Ramos (cell line): ENCODE data around the gene SLC36A1.
"Not testable (repeated sequence)": the region's sequence is repeated elsewhere in the genome, so short reads cannot be mapped to it uniquely, and the experiment has no call there.

Experiments
- in situ Hi-C: fragments of 300-500 bp; cut with MboI; formaldehyde crosslinking; loops from one replicate; pipeline ENCODE4 v1.14.3; 2022; ENCODE audit warnings: low sequenced_read_pairs; ENCODE audit not compliant: unreplicated experiment

The SLC36A1 gene

GRCh38 chr5:151480384-151481293 is 33.2 kb downstream of the SLC36A1 start:
- in situ Hi-C loops, result no loop called here

GRCh38 chr5:151483176-151483575 is 35.8 kb downstream of the SLC36A1 start:
- in situ Hi-C loops, result no loop called here

- in situ Hi-C loops, result no loop called here
Measured at GRCh38 chr5:151483647-151484046, 36.2 kb downstream of the SLC36A1 start.

GRCh38 chr5:151487544-151487943 is 40.1 kb downstream of the SLC36A1 start:
- in situ Hi-C loops, result no loop called here

GRCh38 chr5:151490627-151491026 is 43.2 kb downstream of the SLC36A1 start:
- in situ Hi-C loops, result no loop called here

- in situ Hi-C loops, result no loop called here
Measured at GRCh38 chr5:151491062-151491461, 43.7 kb downstream of the SLC36A1 start.

DNA sequence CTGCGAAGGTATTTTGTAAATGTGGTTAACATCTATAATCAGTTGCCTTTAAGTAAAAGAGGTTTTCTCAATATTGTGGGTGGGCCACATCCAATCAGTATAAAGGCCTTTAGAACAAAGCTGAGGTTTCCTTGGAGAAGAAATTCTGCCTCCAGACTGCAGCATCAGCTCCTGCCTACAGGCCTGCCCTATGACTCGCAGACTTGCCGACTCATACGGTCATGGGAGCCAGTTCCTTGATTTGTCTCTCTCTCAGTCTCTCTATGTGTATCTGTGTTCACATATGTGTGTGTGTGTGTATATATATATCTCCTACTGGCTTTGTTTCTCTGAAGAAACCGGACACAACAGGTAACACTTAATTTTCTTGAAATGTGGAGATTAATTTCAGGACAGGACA is 45.3 kb downstream of the SLC36A1 start:
- in situ Hi-C loops, result no loop called here

DNA sequence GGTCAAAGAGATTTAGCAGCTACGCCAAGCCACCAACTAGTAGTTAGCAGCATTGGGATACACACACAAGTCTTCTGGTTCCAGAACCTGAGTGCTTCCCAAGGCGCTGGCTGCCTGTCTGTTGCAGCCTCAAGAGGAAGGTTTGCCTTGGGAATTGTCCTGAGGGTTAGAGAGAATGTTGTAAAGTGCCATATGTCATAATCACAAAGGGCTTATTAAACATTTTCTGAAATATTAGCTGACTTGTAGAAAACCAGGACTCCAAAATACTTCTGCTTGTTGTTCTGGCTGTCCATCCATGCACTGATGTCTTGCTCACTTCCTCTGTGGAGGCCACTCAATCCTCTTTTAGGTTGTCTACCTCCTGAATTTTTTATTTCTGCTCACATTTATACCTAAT is 46.3 kb downstream of the SLC36A1 start:
- in situ Hi-C loops, result no loop called here

GRCh38 chr5:151495320-151495719 is 47.9 kb downstream of the SLC36A1 start:
- in situ Hi-C loops, result no loop called here

- in situ Hi-C loops, result no loop called here
Measured at GRCh38 chr5:151496041-151496484, 48.7 kb downstream of the SLC36A1 start.

DNA sequence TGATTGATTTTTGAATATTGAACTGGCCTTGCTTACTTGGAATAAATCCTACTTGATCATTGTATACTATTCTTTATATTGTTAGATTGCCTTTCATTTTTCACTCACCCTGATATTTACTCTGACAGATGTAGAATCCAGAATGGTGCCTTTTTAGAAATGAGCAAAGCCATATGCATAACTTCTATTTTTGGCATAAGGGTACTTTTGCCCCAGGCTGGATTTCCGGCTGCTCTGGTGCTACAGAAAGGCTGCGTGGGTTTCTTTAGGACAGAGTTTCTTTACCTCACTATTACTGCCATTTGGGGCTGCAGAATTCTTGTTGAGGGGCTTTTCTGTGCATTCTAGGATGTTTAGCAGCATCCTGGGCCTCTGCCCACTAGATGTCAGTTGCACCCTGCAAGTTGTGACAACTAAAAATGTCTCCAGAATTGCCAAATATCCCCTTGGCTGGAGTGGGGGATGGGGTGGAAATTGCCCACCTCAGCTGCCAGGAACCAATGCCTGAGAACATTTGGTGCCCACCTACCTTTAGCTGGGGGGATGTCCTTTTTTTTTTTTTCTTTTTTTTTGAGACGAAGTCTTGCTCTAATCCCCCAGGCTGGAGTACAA is 50.1 kb downstream of the SLC36A1 start:
- in situ Hi-C loops, result no loop called here

GRCh38 chr5:151498395-151499155 is 51.2 kb downstream of the SLC36A1 start:
- in situ Hi-C loops, result no loop called here

GRCh38 chr5:151499501-151500035 is 52.2 kb downstream of the SLC36A1 start:
- in situ Hi-C loops, result no loop called here

DNA sequence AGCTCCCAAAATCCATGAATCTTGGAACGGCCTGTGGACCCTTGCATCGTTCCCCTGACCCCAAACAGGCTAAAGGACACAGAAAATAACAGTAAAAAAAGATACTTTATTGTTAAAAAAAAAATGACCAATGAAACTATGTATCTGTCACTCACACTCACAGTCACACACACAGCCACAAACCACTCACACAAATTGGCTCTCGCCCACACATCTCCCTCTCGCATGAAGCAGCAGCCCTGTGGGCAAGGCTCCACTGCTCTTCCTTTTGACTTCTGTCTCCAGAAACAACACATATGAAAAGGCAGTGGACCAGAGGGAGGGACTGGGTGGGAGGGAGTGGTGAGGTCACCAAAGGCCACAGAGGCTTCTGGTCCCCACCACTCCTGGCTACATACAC is 56.6 kb downstream of the SLC36A1 start:
- in situ Hi-C loops, result no loop called here

DNA sequence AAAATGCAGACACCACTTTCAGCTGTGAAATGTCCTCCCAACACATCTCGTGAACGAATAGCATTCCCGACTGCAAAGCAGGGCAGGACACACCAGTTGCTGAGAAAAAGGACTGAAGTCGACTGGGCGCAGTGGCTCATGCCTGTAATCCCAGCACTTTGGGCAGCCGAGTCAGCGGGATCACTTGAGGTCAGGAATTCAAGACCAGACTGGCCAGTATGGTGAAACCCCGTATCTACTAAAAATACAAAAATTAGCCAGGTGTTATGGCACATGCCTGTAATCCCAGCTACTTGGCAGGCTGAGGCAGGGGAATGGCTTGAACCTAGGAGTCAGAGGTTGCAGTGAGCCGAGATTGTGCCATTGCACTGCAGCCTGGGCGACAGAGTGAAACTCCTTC is 60.9 kb downstream of the SLC36A1 start:
- in situ Hi-C loops, result not testable (repeated sequence)

GRCh38 chr5:151509231-151509630 is 61.8 kb downstream of the SLC36A1 start:
- in situ Hi-C loops, result no loop called here

DNA sequence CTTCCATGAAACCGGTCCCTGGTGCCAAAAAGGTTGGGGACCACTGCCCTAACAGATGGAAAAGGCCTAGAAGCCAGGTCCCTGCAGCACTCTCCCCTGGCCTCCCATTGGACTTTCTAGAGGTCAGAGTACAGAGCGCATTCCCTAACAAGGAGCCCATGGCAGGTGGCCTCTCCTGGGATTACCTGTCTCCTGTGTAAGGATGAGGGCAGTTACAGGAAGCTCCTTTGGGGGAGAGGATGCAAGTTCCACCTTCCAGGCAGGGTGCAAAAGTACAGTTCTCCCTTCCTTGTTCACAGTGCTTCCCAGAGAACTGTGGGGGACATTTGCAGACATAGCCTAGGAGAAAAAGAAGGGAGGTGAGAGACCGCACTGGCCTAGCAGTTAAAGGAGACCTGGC is 62.4 kb downstream of the SLC36A1 start:
- in situ Hi-C loops, result no loop called here

- in situ Hi-C loops, result no loop called here
Measured at GRCh38 chr5:151517122-151517920, 69.9 kb downstream of the SLC36A1 start.

DNA sequence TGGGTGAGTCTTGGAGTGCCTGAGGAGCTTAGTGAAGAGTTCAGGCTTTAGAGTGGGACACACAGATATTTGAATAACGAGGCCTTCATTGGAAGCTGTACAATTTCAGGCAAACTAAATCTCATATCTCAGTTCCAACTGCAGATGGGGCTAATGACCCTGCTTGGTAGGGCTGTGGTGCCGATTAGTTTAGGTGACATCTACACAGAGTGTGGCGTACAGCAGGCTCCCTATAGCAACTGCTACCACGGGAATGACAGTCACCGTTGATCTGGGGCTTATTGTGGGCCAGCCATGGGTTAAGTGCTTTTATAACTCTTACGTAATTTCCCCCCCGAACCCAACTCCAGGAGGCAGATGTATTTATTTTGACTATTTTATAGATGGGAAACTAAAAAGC is 72.9 kb downstream of the SLC36A1 start:
- in situ Hi-C loops, result no loop called here

GRCh38 chr5:151522226-151522625 is 74.8 kb downstream of the SLC36A1 start:
- in situ Hi-C loops, result no loop called here
